Right lung (tissue), 5 donors: ENCODE results near the gene EVX1. TPM values are rescaled to one million over a fixed set of nuclear protein-coding genes. Genes with fewer than 3 reads are reported as not detected.

Experiments
- DNase-seq, 2 donors: peaks; one replicate each; pipeline ENCODE4 v3.0.0-alpha.2; 2013
- polyA plus RNA-seq, 5 donors: library from polyadenylated mRNA; unstranded; fragments of 120-200 nt; gene quantifications; one replicate each; pipeline versions ENCODE4 v1.2.1 to v1.2.3, GENCODE V29; 2013; ENCODE audit warnings: inconsistent platforms in 1 of 5, low replicate concordance in 1 of 5; ENCODE audit not compliant: insufficient read length in 5 of 5, insufficient read depth in 1 of 5

EVX1 gene
- polyA plus RNA-seq, 5 donors: not detected

- no peak for DNase-seq
These were observed 17.3 kb upstream of the EVX1 start for GRCh38 chr7:27224983-27225934.

GRCh38 chr7:27229448-27229847 is 13.2 kb upstream of the EVX1 start:
- no peak for DNase-seq

- DNase-seq: peak in 1 of 2 donors; percentile 62
These were observed 7.0 kb upstream of the EVX1 start for GRCh38 chr7:27235387-27236311.

GRCh38 chr7:27237735-27238334 is 4.8 kb upstream of the EVX1 start:
- DNase-seq: no peak

GRCh38 chr7:27238979-27239386 is 3.6 kb upstream of the EVX1 start:
- DNase-seq: no peak

GRCh38 chr7:27239387-27240014 is 3.1 kb upstream of the EVX1 start:
- DNase-seq: no peak

GRCh38 chr7:27240015-27240731 is 2.4 kb upstream of the EVX1 start:
- no peak for DNase-seq

GRCh38 chr7:27241189-27242056 is 1.2 kb upstream of the EVX1 start:
- DNase-seq: no peak

GRCh38 chr7:27242154-27242553 is 448 bp upstream of the EVX1 start:
- DNase-seq: no peak

- DNase-seq: no peak
These were observed 950 bp downstream of the EVX1 start for GRCh38 chr7:27243340-27244163.

GRCh38 chr7:27244488-27245123 is 2.0 kb downstream of the EVX1 start:
- no peak for DNase-seq

GRCh38 chr7:27245124-27245797 is 2.7 kb downstream of the EVX1 start:
- no peak for DNase-seq

- DNase-seq: no peak
These were observed 3.4 kb downstream of the EVX1 start for GRCh38 chr7:27245798-27246691.

- DNase-seq: no peak
These were observed 4.4 kb downstream of the EVX1 start for GRCh38 chr7:27247000-27247399.

GRCh38 chr7:27247452-27248426 is 5.1 kb downstream of the EVX1 start:
- no peak for DNase-seq

- no peak for DNase-seq
These were observed 5.8 kb downstream of the EVX1 start for GRCh38 chr7:27248427-27248806.
